ENCODE measurements around the gene LRRIQ1.

LRRIQ1 gene

DNA sequence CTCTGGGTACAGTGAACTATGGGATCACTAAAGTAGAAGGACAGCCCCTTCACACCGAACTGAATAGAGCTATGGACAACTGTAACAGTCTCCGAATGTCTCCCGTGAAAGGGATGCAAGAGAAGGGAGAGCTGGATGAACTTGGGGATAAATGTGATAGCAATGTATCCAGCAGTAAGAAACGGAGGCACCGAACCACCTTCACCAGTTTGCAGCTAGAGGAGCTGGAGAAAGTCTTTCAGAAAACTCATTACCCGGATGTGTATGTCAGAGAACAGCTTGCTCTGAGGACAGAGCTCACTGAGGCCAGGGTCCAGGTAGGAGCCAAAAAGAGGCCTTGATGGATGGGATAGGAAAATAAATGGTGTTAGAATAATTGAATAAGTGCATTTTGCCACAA lies 247.4 kb downstream of the LRRIQ1 start:
- DNase-seq (ENCODE audit: low read depth), result no peak

Data from stimulated activated CD8-positive, alpha-beta memory T cell treated with anti-CD3 and anti-CD28 coated beads, Interleukin-12 subunit alpha, Interleukin-12 subunit beta, amount 100 ng/mL, for 1 hour (primary cell).